ENCODE measurements around the gene PMF1. TPM values are rescaled to one million over a fixed set of nuclear protein-coding genes. Genes with fewer than 3 reads are reported as not detected.

Gene PMF1
- total RNA-seq, 1 experiment from 2014 or later: 59.0 TPM

- no peaks in the 10 kb centered on the region for H3K9me3 Mint-ChIP-seq (ENCODE audit: low read depth, unreplicated experiment)
- no peak overlapping the region for H3K4me3 Mint-ChIP-seq (ENCODE audit: low read depth, unreplicated experiment)
- H3K36me3 Mint-ChIP-seq (ENCODE audit: insufficient read depth, unreplicated experiment): peaks cover 17% of the 10 kb centered on the region
- no TSS peak for BruUV-seq (replicated peaks)
- H3K27me3 Mint-ChIP-seq (ENCODE audit: unreplicated experiment): no peaks in the 10 kb centered on the region
- intact Hi-C loops (cut with micrococcal nuclease; ENCODE audit: unreplicated experiment): no loop called here
- peaks cover 30% of the 10 kb centered on the region for H3K4me1 Mint-ChIP-seq (ENCODE audit: low read depth, unreplicated experiment)
- DNase-seq: no peak
- CTCF ChIA-PET: interaction anchor here (0.8 kb wide), 1 partner anchor 17 kb away, joined by 4 read pairs; the partner anchor contains the start of gene PMF1
- TF ChIP-seq CTCF (IDR thresholded peaks at IDR 0.05; ENCODE audit: unreplicated experiment): no peak
- H3K27ac Mint-ChIP-seq (ENCODE audit: unreplicated experiment): no peak overlapping the region
Observed at GRCh38 chr1:156196445-156196844, 16.4 kb upstream of the PMF1 start.

GRCh38 chr1:156198831-156199349 is 13.9 kb upstream of the PMF1 start:
- intact Hi-C loops (cut with micrococcal nuclease; ENCODE audit: unreplicated experiment): no loop called here
- TF ChIP-seq CTCF (IDR thresholded peaks at IDR 0.05; ENCODE audit: unreplicated experiment): no peak
- no peaks in the 10 kb centered on the region for H3K27me3 Mint-ChIP-seq (ENCODE audit: unreplicated experiment)
- no peak for DNase-seq
- no peaks in the 10 kb centered on the region for H3K9me3 Mint-ChIP-seq (ENCODE audit: low read depth, unreplicated experiment)
- peaks cover 7% of the 10 kb centered on the region for H3K36me3 Mint-ChIP-seq (ENCODE audit: insufficient read depth, unreplicated experiment)
- no TSS peak for BruUV-seq (replicated peaks)
- H3K27ac Mint-ChIP-seq (ENCODE audit: unreplicated experiment): no peak overlapping the region
- CTCF ChIA-PET: interaction anchor here (0.6 to 0.8 kb wide), 3 partner anchors 9 to 273 kb away, joined by 3 to 5 read pairs (median 3); no protein-coding TSS in a partner anchor
- H3K4me3 Mint-ChIP-seq (ENCODE audit: low read depth, unreplicated experiment): no peak overlapping the region
- H3K4me1 Mint-ChIP-seq (ENCODE audit: low read depth, unreplicated experiment): peaks cover 17% of the 10 kb centered on the region

- DNase-seq: no peak
- no peak for TF ChIP-seq CTCF (IDR thresholded peaks at IDR 0.05; ENCODE audit: unreplicated experiment)
- no peak overlapping the region for H3K27ac Mint-ChIP-seq (ENCODE audit: unreplicated experiment)
- H3K9me3 Mint-ChIP-seq (ENCODE audit: low read depth, unreplicated experiment): no peaks in the 10 kb centered on the region
- peaks cover 11% of the 10 kb centered on the region for H3K4me1 Mint-ChIP-seq (ENCODE audit: low read depth, unreplicated experiment)
- BruUV-seq (replicated peaks): no TSS peak
- CTCF ChIA-PET: interaction anchor here (0.6 to 0.7 kb wide), 2 partner anchors 10 to 32 kb away, joined by 3 read pairs; no protein-coding TSS in a partner anchor
- H3K27me3 Mint-ChIP-seq (ENCODE audit: unreplicated experiment): no peaks in the 10 kb centered on the region
- H3K36me3 Mint-ChIP-seq (ENCODE audit: insufficient read depth, unreplicated experiment): no peaks in the 10 kb centered on the region
- H3K4me3 Mint-ChIP-seq (ENCODE audit: low read depth, unreplicated experiment): no peak overlapping the region
- intact Hi-C loops (cut with micrococcal nuclease; ENCODE audit: unreplicated experiment): no loop called here
Observed at GRCh38 chr1:156200044-156200443, 12.8 kb upstream of the PMF1 start.

- Mint-ChIP-seq H3K9me3 (ENCODE audit: low read depth, unreplicated experiment) (no peaks in the 10 kb centered on the region), H3K27ac (ENCODE audit: unreplicated experiment) (no peak overlapping the region), H3K36me3 (ENCODE audit: insufficient read depth, unreplicated experiment) (peaks cover 5% of the 10 kb centered on the region), H3K27me3 (ENCODE audit: unreplicated experiment) (no peaks in the 10 kb centered on the region), H3K4me3 (ENCODE audit: low read depth, unreplicated experiment) (no peak overlapping the region), H3K4me1 (ENCODE audit: low read depth, unreplicated experiment) (peaks cover 9% of the 10 kb centered on the region)
- intact Hi-C loops (cut with micrococcal nuclease; ENCODE audit: unreplicated experiment): no loop called here
- BruUV-seq (replicated peaks): no TSS peak
- TF ChIP-seq CTCF (IDR thresholded peaks at IDR 0.05; ENCODE audit: unreplicated experiment): no peak
- CTCF ChIA-PET: no interaction called here
- no peak for DNase-seq
Observed at GRCh38 chr1:156203331-156203730, 9.5 kb upstream of the PMF1 start.

Measured in Calu3 (cell line).